ACHN (cell line): ENCODE measurements around the gene MYO5A.
A peak's percentile ranks its signal among the peaks of the same experiment; 100 is the strongest.
"Not testable (repeated sequence)": the region's sequence is repeated elsewhere in the genome, so short reads cannot be mapped to it uniquely, and the experiment has no call there.

ENCODE experiments used
- DNase-seq: peaks from one replicate; pipeline ENCODE4 v3.0.0-alpha.2; 2015
- in situ Hi-C: cut with HindIII; loops from 2 replicates; pipeline ENCODE4 v1.10.0; 2017; ENCODE audit warnings: low sequenced_read_pairs, low pct_ligation_motif_present, low pct_unique_long_range_greater_than_20kb

The MYO5A gene

DNA sequence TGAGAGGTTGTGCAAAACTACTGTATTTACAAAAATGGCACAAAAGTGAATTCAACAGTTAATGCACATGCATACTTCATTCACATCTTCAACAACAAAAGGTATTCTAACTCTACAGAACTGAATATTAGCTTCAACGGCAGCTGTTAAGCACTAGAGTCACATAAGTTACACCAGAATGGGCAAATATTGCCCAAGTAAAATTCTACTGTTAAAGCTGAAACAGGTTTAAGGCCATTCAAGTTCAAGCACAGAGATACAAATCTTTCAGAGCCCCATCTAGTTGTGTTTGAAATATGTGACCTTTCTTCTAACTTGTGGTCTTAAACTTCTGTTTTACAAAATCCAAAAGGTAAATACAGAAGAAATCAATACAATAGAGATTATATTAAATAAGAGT, 22.5 kb upstream of the MYO5A start:
- DNase-seq, in situ Hi-C loops: not testable (repeated sequence)

- in situ Hi-C loops, result no loop called here
- no peak for DNase-seq
Measured at GRCh38 chr15:52546031-52546751, 17.5 kb upstream of the MYO5A start.

- no peak for DNase-seq
Measured at GRCh38 chr15:52540374-52541012, 11.8 kb upstream of the MYO5A start.

GRCh38 chr15:52537459-52537858, 8.8 kb upstream of the MYO5A start:
- DNase-seq, result no peak
- in situ Hi-C loops, result no loop called here

More at GRCh38 chr15:52540374-52541012, 11.8 kb upstream of the MYO5A start:
- in situ Hi-C loops, result no loop called here

DNA sequence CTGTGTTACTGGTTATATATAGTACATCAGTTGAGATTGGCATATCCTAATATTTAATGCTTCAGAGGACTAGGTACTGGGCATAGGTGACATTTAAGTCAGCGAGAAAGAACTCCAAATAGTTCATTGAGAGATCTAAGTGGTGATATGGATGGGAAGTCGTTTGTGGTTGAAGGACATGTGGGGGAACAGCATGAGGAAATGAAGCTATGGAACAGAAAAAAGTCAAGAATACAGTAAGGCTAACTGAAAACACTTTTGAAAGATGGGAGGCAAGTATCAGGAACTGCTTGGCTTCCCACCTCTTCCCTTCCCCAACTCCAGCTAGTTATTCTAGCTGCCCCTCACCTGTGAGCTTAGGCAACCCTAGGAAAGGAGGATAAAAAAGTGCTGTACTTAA, 3.7 kb upstream of the MYO5A start:
- no peak for DNase-seq
- in situ Hi-C loops, result no loop called here

- DNase-seq, result no peak
- in situ Hi-C loops, result no loop called here
Measured at GRCh38 chr15:52529940-52530339, 1.3 kb upstream of the MYO5A start.

GRCh38 chr15:52529341-52529924, 753 bp upstream of the MYO5A start:
- no peak for DNase-seq
- in situ Hi-C loops, result no loop called here

GRCh38 chr15:52527911-52528563, 643 bp downstream of the MYO5A start:
- in situ Hi-C loops, result no loop called here
- DNase-seq, result peak; percentile 31

DNA sequence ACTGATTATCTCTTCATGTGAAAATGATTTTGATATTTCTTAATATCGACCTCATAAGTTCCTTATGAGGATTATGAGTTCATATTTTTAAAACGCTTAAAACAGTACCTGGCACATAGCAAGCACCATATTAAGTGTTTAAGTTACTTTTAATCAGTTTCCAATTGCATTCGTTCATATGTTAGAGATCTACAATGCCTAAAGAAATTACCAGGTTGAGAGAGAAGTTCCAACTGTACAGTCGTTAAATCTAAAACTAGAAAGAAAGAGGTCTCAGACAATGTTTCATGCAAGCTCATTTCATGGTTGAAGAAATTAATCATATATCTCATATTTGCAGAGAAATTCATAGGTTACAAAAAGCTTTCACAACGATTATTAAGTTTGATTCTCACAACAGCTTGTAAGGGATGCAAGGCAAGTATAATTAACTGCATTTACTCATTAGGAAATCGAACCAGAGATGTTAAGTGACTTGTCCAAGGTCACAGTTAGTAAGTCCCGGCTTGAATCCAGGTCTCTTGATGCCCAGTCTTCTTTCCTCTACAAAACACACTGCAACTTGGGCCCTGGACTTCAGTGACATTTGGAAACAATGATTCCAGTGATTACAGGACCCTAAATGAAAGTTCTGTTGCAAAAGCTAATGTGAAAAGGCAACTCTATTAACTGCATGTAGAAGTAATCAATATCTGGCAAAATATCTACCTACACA, 1.3 kb downstream of the MYO5A start:
- no peak for DNase-seq

DNA sequence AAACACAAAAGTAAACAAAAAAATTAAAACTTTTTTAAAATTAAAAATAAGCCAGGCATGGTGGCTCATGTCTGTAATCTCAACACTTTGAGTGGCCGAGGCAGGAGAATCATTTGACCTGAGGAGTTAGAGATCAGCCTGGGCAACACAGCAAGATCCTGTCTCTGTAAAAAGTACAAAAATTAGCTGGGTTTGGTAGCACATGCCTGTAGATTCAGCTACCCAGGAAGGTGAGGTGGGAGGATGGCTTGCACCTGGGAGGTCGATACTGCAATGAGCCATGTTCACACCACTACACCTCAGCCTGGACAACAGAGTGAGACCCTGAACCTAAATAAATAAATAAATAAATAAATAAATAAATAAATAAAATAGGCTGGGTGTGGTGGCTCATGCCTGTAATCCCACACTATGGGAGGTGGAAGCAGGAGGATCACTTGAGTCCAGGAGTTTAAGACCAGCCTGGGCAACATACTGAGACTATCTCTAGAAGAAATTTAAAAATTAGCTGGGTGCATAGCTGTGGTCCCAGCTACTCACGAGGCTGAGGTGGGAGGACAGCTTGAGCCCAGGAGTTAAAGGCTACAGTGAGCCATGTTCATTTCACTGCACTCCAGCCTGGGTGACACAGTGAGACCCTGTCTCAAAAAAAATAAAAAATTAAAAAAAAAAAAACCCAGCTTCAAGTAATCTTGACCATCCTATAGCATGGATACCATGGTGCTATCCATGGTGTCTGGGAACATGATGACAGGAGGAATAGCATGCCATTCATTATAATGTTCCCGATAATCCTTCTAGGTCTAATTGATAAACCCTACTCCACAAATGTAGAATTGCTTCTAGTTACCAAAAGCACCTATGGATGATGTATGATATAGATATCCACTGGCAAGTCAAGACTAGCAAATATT, 4.2 kb downstream of the MYO5A start:
- in situ Hi-C loops, result no loop called here
- DNase-seq, result no peak

More for the DNA sequence above, 1.3 kb downstream of the MYO5A start:
- in situ Hi-C loops, result no loop called here

GRCh38 chr15:52523647-52524046, 5.0 kb downstream of the MYO5A start:
- DNase-seq, result no peak
- in situ Hi-C loops, result no loop called here

GRCh38 chr15:52523192-52523591, 5.5 kb downstream of the MYO5A start:
- in situ Hi-C loops, result no loop called here
- peak; percentile 13 for DNase-seq

- in situ Hi-C loops, result no loop called here
- no peak for DNase-seq
Measured at GRCh38 chr15:52521682-52522081, 7.0 kb downstream of the MYO5A start.

GRCh38 chr15:52520421-52520820, 8.3 kb downstream of the MYO5A start:
- DNase-seq, result no peak
- in situ Hi-C loops, result no loop called here

DNA sequence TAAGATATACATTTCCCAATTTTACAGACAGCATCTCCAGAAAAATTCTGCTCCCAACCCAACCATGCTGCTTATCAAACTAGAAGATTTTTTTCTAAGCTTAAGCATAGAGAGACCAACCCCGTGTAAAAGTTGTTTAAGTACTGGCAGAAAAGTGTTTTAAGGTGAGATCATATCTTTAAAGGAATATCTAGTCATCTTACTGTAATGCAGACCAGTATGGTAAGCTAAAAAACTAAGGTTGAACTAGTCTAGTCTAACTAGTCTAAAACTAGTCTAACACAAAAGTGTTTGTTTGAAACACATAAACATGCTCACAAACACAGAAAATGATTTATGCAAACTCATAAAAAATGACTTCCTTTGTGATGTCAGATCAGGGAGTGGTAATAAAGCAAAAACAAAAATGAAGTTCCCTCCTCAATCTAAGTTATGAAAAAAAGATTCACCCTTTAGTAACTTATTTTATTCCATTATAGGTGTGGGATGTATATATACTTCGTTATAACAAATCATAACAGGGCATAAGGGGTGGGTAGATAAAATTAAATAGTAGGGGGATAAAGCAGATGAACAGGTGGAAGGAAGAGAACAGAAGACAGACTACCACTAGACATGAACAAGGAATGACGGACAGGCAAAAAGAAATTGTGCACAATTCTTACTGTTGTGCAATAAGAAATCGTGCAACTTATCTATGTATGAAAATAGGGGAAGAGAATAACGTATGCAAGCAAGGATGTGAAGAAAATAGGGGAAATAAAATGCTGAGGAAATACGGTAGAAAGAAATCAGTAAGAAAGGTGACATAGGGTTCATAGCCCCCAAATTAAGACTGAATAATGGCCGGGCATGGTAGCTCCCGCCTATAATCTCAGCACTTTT, 10.0 kb downstream of the MYO5A start:
- in situ Hi-C loops, result no loop called here
- no peak for DNase-seq

DNA sequence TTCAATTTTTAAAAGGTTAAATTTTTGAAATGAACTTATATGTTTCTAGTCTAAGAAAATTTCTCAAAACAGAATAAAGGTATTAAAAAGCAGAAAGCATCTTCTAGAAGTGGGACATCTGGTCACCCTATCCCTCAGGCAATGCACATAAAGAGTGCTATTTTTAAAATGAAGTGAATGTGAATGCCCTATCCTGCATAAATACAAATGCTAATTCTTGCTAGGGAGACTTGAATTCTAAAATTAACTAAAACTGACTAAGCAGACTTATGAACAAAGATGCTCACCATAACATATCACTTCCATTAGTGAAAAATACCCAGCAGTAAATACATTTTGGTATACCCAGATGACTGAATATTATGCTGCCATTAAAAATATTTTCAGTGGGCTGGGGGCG, 11.7 kb downstream of the MYO5A start:
- no peak for DNase-seq
- in situ Hi-C loops, result no loop called here

DNA sequence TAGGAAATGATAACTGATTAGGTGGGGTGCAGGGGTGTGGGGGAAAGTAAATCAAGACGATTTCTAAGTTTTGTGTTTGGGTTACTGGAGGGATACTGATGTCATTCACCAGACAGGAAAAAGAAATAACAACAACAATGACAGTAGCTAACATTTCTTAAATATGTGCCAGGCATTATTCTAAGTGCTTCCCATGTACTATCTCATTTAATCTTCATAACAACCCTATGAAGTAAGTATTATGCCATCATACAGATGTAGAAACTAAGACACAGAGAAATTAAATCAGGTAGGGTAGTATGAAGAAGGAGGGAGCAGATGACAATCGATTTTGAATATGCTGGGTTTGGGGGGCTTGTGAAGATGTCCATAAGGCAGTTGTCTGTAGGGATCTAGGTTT, 13.3 kb downstream of the MYO5A start:
- no peak for DNase-seq
- in situ Hi-C loops, result no loop called here
